Measurements from ENCODE around the gene FAM186B.

GRCh38 chr12:49552425-49552824 lies 53.0 kb downstream of the FAM186B start:
- no peak for TF ChIP-seq CTCF (IDR thresholded peaks at IDR 0.05)
- no peak for TF ChIP-seq EZH2 (IDR thresholded peaks at IDR 0.05)
